SHP77 treated with DMSO at 0.1 percent for 48 hours (cell line): ENCODE results near the gene ARHGAP27.
A peak's percentile ranks its signal among the peaks of the same experiment; 100 is the strongest.
"Not testable (repeated sequence)": the region's sequence is repeated elsewhere in the genome, so short reads cannot be mapped to it uniquely, and the experiment has no call there.

ENCODE experiments used
- DNase-seq: peaks from one replicate; lab custom pipeline; 2025; lab: John Stamatoyannopoulos, UW

ARHGAP27 gene, protein sequence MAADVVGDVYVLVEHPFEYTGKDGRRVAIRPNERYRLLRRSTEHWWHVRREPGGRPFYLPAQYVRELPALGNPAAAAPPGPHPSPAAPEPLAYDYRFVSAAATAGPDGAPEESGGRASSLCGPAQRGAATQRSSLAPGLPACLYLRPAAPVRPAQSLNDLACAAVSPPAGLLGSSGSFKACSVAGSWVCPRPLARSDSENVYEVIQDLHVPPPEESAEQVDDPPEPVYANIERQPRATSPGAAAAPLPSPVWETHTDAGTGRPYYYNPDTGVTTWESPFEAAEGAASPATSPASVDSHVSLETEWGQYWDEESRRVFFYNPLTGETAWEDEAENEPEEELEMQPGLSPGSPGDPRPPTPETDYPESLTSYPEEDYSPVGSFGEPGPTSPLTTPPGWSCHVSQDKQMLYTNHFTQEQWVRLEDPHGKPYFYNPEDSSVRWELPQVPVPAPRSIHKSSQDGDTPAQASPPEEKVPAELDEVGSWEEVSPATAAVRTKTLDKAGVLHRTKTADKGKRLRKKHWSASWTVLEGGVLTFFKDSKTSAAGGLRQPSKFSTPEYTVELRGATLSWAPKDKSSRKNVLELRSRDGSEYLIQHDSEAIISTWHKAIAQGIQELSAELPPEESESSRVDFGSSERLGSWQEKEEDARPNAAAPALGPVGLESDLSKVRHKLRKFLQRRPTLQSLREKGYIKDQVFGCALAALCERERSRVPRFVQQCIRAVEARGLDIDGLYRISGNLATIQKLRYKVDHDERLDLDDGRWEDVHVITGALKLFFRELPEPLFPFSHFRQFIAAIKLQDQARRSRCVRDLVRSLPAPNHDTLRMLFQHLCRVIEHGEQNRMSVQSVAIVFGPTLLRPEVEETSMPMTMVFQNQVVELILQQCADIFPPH

DNA sequence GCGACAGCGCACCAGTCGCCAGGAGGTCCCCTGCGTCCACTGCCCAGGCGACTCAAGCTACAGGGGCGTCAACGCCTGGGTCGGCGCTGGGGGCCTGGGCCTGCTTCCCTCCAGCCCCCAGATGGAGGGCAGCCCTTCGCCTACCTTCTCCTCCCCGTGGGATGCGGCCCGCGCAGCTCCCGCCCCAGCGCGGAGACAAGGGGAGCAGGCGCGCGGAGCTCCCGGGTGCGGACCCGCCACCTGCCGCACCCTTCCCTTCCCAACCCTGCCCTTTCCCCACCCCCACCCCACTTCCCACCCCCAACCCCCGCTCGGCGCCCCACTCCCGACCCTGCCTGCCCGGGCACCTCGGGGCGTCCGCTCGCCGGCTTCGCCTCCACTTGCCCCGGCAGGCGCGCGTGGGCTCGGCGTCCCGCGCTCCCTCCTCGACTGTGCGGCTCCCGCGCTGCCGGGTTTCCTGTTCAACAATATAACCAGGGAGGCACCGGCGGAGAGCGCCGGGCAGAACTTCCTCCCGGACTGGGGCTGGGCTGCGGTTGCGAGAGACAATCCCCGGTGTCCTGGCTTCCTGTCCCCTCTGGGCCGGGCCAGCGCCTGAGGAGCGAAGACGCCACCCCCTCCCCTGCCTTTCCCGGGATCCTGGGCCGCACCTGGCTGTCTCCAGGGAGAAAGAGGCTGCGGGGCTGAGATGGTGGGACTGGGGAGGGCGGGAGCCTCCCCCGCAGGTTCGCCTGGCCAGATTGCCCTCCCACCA is at the start of gene ARHGAP27:
Gene ARHGAP27 (minus strand): TSS at position 466 of the 754 bp plus-strand sequence. CDS start 2,591 bp downstream, outside the sequence.
- no peak for DNase-seq

DNA sequence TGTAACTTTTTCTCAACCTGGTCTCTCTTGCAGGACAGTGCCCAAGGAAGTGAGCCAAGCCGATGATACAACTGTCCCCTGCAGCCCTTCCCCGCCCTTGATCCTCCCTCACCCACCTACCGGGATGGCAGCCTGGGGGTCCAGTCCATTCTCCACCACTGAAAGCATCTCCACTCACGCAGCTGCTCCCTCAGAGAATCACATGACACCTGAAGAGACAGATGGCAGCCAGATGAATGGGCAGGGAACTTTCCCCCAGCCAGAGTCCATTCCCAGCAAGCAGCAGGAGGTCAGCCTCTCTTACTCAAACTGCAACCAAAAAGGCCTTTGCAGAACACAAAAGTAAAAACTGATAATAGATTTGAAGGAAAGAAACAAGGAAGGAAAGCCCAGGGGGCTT is 49.6 kb upstream of the ARHGAP27 start:
- not testable (repeated sequence) for DNase-seq

DNA sequence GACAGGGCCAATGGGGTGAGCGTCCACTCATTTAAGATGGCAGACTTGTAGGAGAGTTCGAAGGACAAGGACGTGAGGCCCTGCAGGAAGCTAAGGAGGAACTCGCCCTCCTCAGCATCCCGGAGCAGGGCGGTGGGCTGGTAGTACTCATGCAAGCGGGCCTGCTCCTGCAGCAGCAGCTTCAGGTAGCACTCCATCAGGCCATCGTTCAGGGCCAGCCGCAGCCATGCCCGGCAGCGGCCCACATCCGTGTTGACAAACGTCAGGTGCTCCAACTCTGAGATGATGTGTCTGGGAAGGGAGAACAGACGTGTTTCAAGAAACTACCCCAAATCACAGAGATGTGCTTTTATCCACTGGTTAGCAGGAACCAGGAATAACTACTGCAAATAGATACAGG is 42.8 kb upstream of the ARHGAP27 start:
- DNase-seq, result not testable (repeated sequence)

DNA sequence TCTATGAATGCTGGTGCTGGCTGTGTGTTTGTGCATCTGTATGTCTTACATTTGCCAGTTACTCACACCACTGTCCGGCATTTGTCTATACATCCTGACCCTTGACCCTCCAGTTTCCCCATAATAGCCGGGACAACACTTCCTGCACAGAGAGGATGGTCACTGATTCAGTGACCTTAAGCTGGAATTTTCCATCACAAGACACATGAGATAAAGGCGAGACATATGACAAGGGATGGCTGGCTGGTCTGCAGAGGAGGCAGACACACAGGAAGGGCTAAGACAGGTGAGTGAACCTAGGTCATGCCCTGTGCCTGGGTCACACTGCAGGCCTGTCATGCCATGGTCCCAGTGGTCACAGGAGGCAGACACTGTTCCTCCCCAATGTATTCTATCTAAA is 39.6 kb upstream of the ARHGAP27 start:
- not testable (repeated sequence) for DNase-seq

DNA sequence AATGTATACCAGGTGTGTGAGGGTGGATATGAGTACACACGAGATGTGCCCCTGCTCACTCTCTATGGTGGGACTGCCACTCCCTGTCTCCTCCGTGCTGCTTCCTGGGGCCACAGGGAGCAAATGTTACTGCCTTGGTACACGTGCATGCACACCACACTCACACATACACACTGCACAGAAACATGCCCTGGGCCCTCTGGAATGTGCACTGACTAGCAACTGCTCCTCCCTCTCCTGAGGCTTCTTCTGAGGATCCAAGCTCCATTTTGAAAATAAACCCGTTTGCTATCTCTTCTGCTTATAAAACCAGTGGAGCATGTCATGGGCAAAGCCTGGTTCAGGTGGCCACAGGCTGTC is 36.5 kb upstream of the ARHGAP27 start:
- not testable (repeated sequence) for DNase-seq

DNA sequence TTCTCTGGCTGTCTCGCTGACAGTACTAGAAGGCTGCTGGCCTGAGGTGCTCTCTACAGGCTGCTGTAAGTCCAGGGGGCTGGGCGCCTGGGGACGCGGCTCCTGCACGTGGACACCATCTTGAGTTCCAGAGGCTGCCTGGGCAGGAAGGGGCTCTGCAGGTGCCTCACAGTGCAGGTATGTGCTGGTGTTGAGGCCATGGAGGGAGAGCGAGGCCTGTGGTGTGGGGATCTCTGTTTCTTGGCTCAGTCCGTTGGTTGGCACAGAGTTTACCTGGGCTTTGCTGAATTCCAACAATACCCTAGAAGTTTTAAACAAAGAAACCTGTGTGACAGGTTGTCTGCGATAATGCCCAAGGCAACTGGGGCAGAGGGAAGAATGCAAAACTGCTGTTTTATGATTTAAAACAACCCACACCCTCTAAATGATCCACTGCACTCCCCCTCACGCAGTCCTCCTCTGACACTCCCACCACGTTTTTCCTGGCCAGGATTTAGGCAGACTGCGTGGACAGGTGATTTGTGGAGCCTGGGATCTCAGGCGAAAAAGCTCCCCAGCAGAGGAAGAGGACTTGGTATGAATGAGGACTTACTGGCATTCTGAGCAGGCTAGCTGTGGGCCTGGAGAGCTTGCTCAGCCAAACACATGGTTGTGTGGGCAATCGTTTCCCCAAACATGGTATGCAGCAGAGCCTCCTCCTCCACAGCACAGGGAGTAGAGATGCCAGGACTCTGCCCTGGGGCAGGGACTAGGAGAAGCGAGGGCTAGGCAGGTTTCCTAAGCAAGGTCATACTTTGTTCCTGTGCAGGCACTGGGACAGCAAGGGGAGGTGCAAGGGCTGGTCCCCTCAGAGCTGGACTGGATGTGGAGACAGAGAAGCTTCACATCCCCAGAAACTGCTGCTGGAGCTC is 35.9 kb upstream of the ARHGAP27 start:
- not testable (repeated sequence) for DNase-seq

DNA sequence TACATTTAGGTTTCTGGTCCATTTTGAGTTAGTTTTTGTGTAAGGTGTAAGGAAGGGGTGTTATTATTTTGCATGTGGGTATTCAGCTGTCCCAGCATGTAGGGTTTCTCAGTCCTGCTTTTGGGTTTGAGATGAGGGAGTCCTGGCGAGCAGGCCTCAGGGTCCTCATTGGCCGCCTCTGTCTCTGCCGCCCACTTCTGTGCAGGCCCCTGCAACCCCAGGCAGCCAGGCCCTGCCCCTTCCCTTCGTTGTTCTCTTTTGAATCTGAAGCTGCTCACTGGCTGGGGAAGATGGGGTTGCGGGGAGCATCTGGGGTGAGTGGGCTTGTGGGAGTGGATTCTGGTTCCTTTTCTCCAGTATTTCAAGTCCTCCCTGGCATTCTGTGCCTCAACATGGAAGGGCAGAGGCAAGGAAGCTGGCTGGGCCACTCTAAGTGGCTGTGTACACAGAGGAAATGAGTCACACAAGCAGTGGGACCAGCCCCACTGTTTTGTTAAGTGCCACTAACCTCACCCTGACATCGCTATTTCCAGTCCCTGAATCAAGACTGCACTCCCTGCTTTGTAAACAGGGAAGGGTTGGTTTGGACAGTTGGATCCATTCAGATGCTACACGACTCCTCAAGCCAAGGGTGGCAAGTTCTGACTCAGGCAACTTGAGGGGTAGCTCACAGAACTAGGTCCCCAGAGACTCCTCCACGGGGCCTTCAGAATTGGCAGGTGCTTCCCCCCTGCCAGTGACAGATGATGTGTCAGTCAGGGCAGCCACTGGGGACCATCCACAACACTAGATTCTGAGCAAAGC is 29.1 kb upstream of the ARHGAP27 start:
- peak; percentile 0 for DNase-seq

DNA sequence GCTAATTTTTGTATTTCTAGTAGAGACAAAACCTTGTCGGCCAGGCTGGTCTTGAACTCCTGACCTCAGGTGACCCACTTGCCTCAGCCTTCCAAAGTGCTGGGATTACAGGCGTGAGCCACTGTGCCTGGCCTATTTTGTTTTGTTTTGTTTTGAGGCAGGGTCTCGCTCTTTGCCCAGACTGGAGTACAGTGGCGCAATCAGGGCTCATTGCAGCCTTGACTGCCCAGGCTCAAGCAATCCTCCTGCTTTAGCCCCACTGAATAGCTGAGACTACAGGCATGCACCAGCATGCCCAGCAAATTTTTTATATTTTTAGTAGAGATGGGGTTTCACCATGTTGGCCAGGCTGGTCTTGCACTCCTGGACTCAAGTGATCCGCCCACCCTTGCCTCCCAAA is 27.8 kb upstream of the ARHGAP27 start:
- not testable (repeated sequence) for DNase-seq

DNA sequence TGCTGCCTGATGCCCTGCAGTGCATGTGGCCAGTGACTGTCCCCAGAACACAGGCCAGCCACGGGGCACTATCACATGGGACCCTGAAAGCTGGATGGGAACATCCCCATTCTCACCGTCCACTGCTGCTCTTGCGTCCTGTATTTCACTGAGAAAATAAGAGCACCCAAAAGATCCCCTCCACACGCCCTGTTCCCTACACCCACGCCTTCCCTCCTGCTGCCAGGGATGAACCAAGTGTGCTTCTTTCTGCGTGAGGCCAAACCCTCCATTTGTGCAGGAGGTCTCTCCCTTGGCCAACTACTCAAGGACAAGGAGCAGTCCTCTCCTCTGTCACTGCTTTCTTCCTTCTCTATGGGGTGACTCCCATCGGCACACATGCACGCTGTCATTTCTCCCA is 21.7 kb upstream of the ARHGAP27 start:
- not testable (repeated sequence) for DNase-seq

DNA sequence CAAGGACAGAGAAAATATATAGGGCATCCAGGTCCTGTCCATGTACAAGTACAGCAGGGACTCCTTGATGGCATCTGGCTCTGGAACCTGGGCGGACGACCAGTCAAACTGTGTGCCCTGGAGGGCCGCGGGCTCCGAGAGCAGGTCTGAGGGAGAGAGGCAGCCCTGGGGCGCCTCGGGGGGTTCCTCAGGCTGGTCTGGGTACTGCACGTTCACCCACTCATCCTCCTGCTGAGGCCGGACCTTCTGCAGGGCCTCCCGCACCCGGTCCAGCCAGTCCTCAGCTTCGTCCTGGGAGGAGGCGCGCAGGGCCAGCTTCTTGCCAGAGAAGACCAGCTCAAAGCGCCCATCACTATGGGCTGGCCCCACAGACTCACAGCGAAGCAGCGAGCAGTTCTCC is 21.1 kb upstream of the ARHGAP27 start:
- not testable (repeated sequence) for DNase-seq

DNA sequence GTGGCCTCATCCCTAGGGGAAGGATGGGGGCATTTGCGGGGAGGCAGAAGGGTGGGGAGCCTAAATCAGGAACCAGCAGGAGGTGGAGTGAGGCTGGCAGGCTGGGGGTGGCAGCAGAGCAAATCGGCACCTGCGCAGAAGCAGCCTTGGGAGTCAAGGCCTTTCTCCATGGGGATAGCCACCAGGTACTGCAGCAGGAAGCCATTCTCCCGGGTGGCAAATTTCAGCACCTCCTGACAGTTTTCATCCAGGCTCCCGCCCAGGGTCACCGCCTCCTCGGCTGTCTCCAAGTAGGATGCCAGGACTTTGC is 20.5 kb upstream of the ARHGAP27 start:
- DNase-seq, result not testable (repeated sequence)

DNA sequence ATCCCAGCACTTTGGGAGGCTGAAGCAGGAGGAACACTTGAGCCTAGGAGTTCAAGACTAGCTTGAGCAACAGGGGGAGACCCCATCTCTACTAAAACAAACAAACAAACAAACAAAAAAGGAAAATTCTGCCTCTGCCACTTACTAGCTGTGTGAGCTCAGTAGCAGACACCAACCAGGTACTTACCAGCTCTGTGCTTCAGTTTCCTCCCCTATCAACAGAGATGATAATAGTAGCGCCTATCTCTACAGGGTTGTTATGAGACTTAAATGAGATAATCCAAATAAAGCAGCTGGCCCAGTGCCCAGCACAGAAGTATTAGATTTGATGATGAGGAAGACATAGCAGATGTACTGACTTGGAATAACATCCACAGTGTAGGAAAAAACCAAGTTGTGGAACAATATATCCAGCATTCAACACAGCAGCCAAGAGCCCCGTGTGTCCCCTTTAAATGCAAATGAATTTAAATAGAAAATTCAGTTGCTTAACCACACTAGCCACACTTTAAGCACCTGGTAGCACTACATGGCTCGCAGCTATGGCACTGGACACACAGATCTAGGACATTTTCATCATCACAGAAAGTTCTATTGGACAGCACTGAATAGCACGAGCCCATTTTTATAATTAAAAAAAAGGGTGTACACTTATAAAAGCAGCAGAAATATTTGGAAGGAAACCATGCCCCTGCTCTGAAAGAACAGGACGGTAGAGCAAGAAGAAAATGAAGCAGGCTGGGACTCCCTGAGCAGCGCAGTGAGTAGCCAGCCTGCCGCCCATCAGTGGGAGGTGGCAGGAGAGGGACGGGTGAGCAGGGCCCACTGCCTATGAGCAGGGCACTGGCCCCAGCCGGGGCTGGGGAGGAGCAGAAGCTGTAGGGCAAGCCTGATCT is 19.9 kb upstream of the ARHGAP27 start:
- not testable (repeated sequence) for DNase-seq

DNA sequence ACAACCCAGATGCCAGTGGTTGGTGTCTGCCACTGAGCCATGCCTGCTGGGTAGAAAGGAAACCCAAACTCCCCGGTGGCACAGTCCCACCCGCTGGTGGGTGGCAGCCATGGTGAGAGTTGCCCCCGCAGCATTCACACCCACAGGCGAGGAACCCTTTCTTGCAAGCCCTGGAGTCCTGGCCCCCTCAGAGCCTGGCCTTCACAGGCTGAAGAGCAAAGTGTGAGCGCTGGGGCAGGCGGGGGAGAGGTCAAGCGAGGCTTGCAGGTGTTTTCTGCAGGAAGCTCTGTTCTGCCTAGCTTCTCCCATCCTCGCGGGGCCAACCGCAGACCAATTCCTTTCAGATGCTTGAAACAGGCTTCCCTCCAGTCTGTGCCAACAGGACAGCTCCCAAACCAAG is 19.0 kb upstream of the ARHGAP27 start:
- not testable (repeated sequence) for DNase-seq

DNA sequence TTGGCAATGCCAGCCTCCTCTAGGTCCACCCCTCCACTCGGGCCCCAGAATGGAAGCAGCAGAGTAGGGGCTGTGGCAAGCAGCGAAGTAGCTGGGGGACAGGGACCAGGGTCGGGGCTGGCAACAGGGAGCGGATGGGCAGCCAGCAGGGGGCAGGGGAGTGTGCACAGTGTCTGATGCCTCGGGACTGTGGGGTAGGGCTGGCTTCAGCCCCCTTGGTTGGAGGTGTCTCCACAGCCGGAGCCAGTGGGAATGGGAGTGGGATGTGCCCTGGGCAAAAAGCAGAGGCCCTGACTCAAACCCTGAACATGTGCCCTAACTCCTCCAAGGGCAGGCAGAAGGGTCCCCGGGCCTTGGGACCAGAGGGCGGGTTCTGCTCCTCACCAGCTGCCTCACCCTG is 18.5 kb upstream of the ARHGAP27 start:
- no peak for DNase-seq

DNA sequence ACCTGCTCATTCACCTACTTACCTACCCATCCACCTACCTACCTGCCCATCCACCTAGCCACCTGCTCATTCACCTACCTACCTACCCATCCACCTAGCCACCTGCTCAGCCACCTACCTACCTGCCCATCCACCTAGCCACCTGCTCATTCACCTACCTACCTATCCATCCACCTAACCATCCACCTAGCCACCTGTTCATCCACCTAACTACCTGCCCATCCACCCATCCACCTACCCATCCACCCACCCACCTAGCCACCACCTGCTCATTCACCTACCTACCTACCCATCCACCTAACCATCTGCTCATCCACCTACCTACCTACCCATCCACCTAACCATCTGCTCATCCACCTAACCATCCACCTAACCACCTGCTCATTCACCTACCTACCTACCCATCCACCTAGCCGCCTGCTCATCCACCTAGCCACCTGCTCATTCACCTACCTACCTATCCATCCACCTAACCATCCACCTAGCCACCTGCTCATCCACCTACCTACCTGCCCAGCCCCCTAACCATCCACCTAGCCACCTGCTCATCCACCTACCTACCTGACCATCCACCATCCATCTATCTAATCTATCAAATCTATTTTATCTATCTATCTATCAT is 17.1 kb upstream of the ARHGAP27 start:
- DNase-seq, result not testable (repeated sequence)

DNA sequence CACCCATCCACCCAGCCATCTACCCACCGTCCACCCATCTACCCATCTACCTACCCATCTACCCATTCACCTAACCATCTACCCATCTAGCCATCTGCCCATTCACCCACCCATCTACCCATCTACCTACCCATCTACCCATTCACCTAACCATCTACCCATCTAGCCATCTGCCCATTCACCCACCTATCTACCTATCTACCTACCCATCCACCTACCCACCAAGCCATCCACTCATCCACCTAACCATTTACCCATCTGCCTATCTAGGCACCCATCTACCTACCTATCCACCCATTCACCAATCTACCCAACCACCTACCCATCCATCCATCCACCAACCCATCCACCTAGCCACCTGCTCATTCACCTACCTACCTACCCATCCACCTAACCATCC is 16.6 kb upstream of the ARHGAP27 start:
- DNase-seq, result not testable (repeated sequence)

DNA sequence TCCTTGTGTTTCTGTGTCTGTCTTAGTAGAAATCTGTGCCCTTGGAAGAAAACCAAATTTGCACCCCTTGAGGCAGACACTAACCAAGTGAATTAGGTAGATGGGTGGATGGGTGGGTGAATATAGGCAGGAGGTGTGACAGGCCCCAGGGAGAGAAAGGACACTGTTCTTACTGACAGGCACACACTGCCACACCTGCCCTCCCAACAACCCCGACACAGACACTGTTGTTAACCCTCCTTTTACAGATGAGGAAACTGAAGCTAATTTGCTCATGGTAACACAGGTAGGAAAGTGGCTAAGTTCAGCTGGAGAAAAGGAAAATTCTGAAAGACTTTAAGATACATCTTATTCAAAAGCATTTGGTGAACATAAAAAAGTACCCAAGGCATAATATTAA is 15.8 kb upstream of the ARHGAP27 start:
- DNase-seq, result not testable (repeated sequence)

DNA sequence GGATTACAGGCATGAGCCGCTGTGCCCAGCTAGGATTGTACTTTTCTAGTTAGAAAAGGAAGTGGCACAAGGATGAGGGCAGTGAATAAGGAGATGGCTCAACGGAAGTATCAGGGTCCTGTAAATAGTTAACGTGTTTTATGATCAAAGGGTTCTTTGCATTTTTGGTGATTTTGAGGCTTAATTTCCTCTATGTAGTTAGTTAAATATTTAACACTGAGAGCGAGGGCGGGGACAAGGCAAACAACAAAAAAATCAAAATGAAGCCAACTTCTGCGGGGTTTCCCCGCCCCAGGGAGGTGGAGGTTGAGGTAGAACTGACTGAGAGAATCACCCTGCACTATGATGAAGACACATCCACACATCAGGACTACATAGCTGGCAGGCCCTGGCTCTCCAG is 15.4 kb upstream of the ARHGAP27 start:
- DNase-seq, result not testable (repeated sequence)

DNA sequence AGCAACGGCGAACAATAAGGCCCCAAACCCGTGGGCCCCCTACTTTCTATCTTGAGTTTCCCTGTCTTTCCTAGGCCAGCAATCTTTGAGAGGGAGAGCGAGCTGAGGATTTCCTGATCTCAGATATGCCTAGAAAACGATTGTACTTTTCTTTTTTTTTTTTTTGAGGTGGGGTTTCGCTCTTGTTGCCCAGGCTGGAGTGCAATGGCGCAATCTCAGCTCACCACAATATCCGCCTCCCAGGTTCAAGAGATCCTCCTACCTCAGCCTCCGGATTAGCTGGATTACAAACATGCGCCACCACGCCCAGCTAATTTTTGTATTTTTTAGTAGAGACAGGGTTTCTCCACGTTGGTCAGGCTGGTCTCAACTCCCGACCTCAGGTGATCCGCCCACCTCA is 15.0 kb upstream of the ARHGAP27 start:
- not testable (repeated sequence) for DNase-seq
